IPS-18c (cell line): ENCODE measurements around the gene ARHGAP4.

Experiments
- H3K4me3 ChIP-seq: 2 replicates; pipeline ENCODE4 v1.7.0; 2013; ENCODE audit warnings: low read depth, mild to moderate bottlenecking, low read length, moderate library complexity; ENCODE audit not compliant: insufficient read depth
- H3K9me3 ChIP-seq: one replicate; pipeline ENCODE4 v1.6.1; 2013; ENCODE audit warnings: mild to moderate bottlenecking, low read length, moderate library complexity; ENCODE audit not compliant: control insufficient read depth, insufficient read depth

ARHGAP4 gene

DNA sequence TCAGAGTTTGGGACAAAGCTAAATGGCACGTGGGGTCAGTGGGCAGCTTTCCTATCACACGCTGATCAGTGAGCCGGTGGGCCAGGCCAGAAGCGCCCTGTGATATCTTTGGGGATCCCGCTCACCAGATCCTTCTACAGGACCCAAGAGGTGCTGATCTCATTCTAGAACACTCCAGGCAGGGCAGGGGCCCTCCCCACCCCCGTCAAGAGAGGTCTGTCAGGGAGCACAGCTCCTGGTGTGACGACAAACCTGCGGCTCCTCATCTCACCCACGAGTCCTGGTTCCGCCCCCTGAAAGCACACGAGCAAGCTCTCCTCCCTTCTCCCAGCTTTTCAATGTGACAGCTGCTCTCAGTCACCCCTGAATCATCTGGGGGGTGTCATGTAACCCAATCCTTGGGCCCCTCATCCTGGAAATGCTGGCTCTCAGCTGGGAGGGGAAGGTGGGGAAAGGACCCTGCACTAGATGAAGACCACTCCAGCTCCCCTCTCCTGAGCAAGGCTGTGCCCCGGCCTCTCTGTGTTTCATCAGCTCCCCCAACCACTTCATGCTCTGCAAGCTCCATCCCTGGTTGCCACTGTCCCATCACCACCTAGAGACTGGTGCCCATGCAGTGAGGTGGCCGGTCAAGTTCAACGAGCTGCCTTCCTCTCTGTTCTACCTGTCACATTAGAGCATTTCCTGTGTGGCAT is 40.9 kb upstream of the ARHGAP4 start:
- Histone ChIP-seq H3K4me3 (no peak overlapping the region), H3K9me3 (no peaks in the 10 kb centered on the region)

DNA sequence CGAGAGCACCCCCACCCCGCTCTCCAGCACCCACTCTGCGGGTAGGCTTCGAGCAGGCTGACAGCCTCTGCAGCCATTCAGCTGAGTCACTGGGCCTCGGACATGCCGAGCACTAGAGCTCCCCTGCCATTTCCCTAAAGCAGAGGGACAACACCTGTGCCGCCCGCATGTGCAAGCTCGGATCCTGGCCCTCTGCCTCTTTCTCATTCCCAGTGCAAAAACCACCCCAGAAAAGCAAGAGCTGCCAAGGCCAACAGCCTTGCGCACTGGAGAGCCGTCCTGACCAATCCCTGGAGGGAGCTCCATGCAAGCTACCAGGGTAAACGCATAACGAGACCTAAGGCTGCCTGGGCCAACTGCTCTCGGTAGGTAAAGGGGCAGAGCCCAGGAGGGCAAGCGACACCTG is 40.2 kb upstream of the ARHGAP4 start:
- H3K9me3 ChIP-seq = no peaks in the 10 kb centered on the region
- no peak overlapping the region for H3K4me3 ChIP-seq

DNA sequence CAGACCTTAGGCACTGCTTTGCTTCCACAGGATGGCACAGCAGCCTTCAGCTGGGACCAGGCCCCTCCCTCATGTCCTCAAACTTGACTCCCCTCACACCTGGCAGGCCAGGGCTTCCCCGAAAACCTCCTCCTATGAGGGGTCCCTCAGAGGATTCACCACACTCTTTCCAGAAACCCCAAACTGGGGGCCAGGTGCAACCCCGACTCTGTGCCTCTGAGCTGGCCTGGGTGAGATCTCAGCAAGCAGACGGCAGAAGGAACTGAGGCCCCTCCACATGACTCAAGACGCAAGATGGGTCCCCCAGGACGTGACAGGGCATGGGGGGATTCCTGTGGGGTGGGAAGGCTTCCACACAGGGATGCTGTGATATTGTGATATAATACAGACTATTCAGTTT is 39.3 kb upstream of the ARHGAP4 start:
- H3K4me3 ChIP-seq = no peak overlapping the region
- no peaks in the 10 kb centered on the region for H3K9me3 ChIP-seq

DNA sequence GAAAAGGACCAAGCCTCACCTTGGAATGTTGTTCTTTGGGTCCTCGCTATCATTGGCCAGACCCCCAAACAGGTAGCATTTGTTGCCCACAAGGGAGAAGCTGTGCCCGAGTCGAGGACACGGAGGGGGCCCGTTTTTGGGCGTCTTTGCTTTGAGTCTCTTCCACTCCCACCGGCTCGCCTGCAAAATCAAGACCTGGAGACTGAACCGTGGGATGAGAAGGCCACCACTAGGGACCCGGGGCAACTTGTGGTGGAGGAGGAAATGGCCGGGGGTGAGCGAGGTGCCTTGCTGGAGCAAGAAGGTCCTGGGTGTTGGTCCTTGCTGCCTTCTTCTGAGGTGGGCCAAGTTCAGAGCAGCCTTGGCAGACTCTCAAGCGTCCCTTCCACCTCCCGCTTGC is 38.0 kb upstream of the ARHGAP4 start:
- no peaks in the 10 kb centered on the region for H3K9me3 ChIP-seq
- H3K4me3 ChIP-seq = no peak overlapping the region

DNA sequence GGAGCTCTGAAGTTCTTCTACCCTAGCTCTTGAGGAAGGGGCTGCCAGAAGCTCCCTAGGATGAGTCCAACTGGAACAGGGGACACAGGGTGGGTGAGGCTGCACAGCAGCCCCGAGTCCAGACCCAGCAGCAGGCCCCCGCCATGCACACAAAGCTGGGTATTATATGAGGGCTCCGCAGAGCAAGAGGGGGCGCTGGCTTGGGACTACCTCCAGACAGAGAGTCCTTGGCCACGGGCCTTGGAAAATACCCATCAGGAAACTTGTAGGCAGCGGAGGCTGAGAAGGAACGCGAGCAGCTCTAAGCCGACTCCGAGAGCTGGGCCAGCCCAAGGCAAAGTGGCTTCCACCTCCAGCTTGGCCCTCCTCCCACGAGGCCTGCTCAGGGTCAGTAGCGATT is 37.5 kb upstream of the ARHGAP4 start:
- no peak overlapping the region for H3K4me3 ChIP-seq
- H3K9me3 ChIP-seq = no peaks in the 10 kb centered on the region

DNA sequence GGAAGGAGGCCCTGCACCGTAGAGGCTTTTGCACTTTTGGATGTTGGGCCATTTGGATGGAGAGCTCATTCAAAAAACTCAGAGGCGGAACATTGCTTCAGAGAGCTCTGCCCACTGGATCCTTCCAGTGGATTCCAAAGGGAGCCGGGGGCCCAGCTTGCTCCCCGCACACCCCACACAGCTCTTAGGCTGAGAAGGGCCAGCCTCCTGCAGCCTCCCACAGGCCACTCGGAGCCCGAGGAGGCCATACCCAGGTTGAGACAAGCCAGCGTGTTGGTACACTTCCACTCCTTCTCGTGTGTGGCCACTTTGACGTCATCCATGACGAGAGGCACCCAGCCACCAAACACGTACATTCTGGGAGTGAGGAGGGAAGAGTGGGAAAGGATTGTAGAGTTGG is 35.2 kb upstream of the ARHGAP4 start:
- no peaks in the 10 kb centered on the region for H3K9me3 ChIP-seq

DNA sequence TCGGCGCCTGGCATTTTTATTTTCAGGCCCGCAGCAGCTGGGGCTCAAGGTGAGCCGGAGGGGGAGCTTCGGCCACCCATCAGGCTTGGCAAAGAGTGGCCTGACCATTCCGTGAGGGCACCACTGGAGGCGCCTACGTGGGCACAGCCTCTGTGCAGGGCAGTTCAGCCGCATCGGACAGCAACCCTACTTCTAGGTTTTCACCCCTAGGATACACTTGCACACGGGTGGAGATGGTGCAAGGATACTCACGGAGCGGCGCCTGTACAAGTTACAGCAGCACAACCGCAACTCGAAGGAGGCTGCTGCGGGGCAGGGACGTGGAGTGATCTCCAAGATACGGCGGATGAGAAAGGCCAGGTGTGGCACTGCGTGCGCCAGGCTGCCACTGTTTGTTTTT is 34.7 kb upstream of the ARHGAP4 start:
- H3K4me3 ChIP-seq = no peak overlapping the region
- H3K9me3 ChIP-seq = peaks cover under 1% of the 10 kb centered on the region

More for the DNA sequence above, 35.2 kb upstream of the ARHGAP4 start:
- no peak overlapping the region for H3K4me3 ChIP-seq

DNA sequence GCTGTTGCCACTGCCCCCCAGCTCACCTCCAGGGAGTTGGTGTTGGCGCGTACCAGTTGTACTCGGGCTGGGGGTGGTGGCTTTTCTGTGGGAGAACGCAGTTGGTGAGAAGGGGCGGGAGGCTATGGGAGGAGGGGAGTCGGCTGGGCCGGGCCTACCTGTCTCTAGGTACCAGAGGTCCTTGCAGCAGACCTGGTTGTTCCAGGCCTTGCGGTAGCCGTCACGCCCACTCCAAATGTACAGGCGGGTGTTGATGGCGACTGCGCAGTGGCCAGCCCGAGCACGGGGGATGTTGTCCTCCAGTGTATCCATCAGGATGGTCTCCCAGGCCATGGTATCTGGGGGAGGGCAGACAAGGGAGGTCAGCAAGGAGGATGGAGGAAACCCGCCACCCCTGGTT is 34.0 kb upstream of the ARHGAP4 start:
- Histone ChIP-seq H3K4me3 (no peak overlapping the region), H3K9me3 (peaks cover 2% of the 10 kb centered on the region)

DNA sequence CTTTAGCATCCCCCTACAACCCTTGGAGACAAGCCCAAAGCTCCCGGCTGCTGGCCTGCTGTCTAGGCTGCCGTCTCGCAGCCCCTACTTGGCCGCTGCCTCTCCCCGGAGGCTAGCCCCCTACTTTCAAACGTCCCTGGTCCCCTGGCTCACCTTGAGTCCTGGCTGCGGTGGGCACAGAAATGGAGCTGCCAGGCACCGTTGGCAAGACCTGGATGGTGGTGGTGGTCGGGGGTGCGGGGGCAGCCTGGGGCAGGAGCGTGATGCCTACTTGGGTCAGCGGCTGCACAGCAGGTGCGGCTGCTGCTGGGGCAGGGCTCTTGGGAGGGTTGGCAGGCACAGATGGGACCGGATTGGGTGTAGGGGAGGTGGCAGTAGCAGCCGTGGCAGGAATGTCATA is 33.6 kb upstream of the ARHGAP4 start:
- no peak overlapping the region for H3K4me3 ChIP-seq
- peaks cover 2% of the 10 kb centered on the region for H3K9me3 ChIP-seq

DNA sequence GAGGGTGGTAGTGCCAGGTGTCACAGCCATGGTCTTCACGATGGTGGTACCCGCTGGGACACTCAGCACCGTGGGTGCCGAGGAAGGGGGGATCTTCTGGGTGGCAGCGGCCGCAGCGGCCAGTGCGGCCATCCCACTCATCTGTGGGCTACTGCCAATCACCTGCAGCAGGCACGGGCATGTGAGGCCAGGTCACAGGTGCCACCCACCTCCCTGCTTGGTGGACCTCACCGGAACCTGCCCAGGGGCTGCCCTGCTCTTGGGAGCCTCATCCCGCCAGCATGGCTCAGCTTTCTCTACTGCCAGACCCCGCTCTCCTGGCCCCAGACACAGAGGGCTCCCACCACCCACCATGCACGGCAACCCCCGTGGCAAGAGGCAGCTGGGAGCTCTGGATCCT is 32.5 kb upstream of the ARHGAP4 start:
- no peak overlapping the region for H3K4me3 ChIP-seq
- H3K9me3 ChIP-seq = peaks cover 2% of the 10 kb centered on the region

DNA sequence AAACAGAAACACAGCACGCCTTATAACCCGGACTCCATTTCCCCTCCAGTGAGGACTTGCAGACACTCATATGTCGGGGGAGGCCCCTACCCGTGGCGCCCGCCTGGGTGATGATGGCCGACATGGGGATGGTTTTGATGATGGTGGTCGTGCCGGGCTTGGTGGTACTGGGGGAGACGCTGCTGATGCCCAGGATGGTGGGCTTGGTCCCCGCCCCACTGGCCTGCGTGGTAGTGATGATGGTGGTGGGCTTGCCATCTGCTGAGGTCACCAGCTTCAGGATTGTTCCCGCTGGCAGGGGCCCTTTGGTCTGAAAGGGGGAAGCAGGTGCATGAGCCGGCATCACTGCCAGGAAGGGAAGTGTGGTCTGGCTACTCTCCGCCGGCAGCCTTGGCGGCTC is 31.2 kb upstream of the ARHGAP4 start:
- Histone ChIP-seq H3K4me3 (no peak overlapping the region), H3K9me3 (peaks cover 2% of the 10 kb centered on the region)

DNA sequence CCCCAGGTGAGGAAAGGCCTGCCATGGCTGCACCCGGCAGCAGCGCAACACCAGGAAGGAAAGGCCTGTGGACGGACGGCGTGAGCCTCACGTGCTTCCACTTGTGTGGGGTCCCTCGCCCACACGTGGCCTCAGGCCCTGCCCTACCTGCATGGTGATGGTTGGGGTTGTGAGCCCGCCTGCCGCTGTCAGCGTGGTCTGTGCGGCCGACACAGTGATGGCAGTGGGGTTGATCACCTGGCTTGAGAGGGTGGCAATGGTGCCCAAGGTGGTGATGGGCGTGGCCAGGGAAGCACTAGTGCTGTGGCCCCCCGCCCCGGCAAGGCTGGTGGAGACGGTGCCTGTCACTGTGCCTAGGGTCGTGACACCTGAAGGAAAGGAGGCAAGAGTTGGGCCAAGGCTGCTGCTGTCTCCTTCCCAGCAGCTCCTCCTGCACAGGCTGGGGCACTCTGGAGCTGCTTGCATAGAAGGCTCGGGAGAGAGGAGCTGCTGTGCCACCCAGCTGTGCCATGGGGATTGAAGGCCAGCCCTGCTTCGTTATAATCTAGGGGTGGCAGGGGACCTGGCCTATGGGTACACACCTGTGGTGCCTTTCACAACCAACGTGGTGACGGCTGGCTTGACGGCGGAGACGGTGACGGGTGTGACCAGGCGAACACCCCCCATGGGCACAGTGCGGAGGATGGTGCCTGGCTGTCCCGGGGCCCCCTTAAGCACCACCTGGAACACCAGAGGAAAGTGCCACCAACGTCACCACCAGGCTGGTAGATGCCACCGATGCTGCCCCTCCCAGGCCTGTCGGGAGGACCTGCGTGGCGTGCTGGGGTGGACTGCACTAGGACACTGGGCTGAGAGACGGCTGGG is 30.2 kb upstream of the ARHGAP4 start:
- H3K9me3 ChIP-seq = peaks cover 2% of the 10 kb centered on the region
- no peak overlapping the region for H3K4me3 ChIP-seq

DNA sequence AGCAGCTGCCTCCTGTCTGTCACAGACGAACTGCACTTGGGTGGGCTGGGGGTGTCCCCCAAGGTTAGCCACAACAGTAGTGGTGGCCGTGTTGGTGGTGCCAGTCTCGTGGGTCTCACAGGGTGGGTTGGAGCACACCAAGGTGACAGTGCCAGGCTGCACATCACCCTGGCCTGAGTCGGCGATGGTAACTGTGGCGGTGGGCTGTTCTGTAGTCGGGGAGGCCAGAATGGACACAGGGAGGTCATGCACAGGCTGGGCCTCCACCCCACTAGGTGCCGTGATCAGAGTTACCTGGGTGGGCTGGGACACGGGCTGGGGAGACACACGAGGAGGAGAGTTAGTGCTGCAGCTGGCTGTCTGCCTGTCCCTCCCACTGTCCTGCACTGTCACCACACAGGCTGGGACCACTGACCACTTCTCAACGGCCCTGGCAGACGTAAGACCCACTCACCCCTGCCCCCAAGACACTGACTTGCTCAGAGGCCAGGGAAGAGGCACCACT is 29.2 kb upstream of the ARHGAP4 start:
- Histone ChIP-seq H3K4me3 (no peak overlapping the region), H3K9me3 (peaks cover 2% of the 10 kb centered on the region)

DNA sequence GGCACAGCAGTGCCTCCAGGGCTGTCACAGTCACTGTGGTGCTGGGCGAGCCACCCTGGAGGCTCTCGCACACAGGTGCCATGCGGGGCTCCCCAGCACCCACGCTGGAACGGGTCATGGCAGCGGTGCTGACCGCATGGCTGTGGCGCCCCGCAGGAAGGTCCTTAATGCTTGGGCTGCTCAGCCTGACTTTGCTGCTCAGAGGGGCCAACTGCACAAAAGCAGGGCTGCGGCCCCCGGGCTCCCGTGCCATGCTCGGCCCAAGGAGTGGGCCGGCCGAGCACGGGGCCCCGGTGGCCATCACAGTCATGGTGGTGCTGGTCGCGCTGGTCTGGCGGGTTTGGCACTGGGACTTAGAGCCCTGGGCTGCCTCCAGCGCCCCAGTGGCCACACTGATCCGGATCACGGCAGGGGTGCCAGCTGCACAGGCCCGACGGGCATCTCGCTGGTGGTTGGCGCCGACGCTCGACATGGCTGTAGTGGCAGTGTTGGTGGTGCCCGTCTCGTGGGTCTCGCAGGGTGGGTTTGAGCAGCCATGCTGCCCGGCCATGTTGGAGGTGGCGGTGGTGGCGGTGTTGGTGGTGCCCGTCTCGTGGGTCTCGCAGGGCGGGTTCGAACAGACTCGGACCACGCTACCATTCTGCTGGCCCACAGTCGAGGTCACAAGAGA is 28.6 kb upstream of the ARHGAP4 start:
- H3K4me3 ChIP-seq = no peak overlapping the region

DNA sequence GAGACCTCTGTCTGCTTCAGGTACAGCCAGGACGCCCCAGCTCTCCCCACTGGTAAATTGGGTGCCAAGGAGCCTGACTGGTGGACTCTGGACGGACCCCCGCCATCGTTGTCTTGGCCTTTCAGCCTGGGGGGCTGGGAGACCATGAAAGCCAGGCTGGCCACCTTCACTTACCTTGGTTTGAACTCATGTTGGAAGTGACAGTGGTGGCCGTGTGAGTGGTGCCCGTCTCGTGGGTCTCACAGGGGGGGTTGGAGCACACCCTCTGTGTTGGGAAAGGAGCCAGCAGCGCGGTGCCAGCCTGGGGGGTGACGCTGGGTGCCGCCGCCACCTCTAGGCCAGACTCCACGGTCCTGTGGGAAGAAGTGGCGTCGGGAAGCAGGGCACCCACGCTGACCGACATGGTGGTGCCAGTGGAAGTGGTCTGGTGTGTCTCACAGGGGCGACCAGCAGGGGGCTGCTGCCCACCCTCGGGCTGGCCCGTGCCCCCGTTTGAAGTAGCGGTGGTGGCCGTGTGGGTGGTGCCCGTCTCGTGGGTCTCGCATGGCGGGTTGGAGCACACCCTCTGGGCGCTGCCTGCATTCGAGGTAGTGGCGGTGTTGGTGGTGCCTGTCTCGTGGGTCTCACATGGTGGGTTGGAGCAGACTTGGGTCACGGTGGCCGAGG is 28.0 kb upstream of the ARHGAP4 start:
- Histone ChIP-seq H3K4me3 (no peak overlapping the region), H3K9me3 (peaks cover 2% of the 10 kb centered on the region)

More for the DNA sequence above, 28.6 kb upstream of the ARHGAP4 start:
- H3K9me3 ChIP-seq = peaks cover 2% of the 10 kb centered on the region

DNA sequence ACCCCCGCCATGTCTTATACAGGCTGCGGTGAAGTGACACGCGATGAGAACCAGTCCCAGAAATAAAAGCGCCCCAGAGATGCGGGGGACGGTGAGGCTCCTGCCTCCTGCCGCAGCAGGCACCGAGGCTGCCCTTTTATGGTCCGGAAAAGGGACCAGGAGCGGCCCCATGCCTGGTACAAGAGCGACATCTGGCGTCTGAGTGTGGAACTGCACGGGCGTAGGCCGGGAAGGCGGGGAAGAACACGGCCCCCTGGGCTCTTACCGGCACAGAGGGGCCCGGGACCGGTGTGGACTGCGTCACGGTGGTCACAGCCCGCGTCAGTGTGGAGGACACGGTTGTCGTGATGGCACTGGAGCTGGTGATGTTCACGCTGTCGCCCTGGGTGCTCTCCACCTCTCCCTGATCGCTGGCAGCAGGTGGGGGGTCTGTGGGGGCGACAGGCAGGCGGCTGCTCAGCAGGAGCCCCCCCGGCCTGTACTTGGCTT is 27.3 kb upstream of the ARHGAP4 start:
- Histone ChIP-seq H3K9me3 (peaks cover 2% of the 10 kb centered on the region), H3K4me3 (no peak overlapping the region)

DNA sequence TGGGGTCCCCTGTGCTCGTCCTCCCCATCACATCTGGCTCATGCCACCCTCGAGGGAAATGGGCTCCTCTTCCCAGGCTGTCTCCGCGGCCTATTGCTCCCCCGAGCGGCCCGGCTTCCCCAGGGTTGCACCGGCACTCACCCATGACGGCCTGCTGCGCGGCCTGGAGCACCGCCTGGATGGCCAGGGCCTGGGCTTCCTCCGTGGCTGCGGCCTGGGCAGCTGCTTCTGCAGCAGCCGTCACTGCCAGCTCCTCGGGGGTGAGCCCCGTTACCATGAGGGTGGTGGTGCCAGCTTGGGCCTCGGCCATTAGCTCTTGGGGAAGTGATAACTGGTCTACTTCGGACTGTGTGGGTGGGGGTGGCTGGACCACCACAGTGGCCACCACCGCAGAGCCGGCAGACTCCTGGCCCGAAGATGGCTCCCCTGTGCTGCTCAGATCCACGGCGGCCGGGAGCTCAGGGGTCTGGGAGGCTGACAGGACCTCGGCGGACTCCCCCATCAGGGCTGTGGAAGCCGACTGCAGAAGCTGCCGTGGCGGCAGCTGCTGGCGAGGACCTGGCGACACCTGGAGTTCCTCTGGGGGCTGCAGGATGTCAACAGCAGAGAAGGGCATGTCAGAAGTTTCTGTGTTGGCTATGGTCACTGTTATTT is 26.4 kb upstream of the ARHGAP4 start:
- H3K4me3 ChIP-seq = no peak overlapping the region
- H3K9me3 ChIP-seq = peaks cover 2% of the 10 kb centered on the region
